ENCODE results near the gene SPATA31D1.

SPATA31D1 gene

GRCh38 chr9:81979196-81979595 lies 9.4 kb upstream of the SPATA31D1 start:
- Histone ChIP-seq H3K4me3 (ENCODE audit: insufficient read depth, low read length, poor library complexity, severe bottlenecking) (no peak overlapping the region), H3K9me2 (replicated peaks; ENCODE audit: insufficient read depth, low read length) (no peaks in the 10 kb centered on the region), H3K79me2 (ENCODE audit: insufficient read depth, low read length) (no peaks in the 10 kb centered on the region), H3K27me3 (ENCODE audit: low read length) (no peaks in the 10 kb centered on the region), H3K36me3 (ENCODE audit: low read length) (no peaks in the 10 kb centered on the region), H3K4me2 (ENCODE audit: low read depth, low read length, poor library complexity, severe bottlenecking) (no peak overlapping the region), H2AFZ (ENCODE audit: low read depth, low read length, severe bottlenecking) (no peak overlapping the region), H3K9ac (ENCODE audit: low read length) (no peak overlapping the region), H3K9me3 (ENCODE audit: insufficient read depth, low read length) (no peaks in the 10 kb centered on the region), H4K20me1 (ENCODE audit: low read depth, low read length) (no peaks in the 10 kb centered on the region), H3K27ac (ENCODE audit: low read depth, low read length) (no peak overlapping the region), H3F3A (ENCODE audit: insufficient read depth) (no peaks in the 10 kb centered on the region)
- TF ChIP-seq, protein P1, sequence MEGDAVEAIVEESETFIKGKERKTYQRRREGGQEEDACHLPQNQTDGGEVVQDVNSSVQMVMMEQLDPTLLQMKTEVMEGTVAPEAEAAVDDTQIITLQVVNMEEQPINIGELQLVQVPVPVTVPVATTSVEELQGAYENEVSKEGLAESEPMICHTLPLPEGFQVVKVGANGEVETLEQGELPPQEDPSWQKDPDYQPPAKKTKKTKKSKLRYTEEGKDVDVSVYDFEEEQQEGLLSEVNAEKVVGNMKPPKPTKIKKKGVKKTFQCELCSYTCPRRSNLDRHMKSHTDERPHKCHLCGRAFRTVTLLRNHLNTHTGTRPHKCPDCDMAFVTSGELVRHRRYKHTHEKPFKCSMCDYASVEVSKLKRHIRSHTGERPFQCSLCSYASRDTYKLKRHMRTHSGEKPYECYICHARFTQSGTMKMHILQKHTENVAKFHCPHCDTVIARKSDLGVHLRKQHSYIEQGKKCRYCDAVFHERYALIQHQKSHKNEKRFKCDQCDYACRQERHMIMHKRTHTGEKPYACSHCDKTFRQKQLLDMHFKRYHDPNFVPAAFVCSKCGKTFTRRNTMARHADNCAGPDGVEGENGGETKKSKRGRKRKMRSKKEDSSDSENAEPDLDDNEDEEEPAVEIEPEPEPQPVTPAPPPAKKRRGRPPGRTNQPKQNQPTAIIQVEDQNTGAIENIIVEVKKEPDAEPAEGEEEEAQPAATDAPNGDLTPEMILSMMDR (IDR thresholded peaks at IDR 0.05; ENCODE audit: insufficient read depth, low read length, poor library complexity, severe bottlenecking): no peak
- TF ChIP-seq EZH2phosphoT487 (conservative IDR thresholded peaks at IDR 0.05; ENCODE audit: low read length): no peak

GRCh38 chr9:81980568-81980967 lies 8.0 kb upstream of the SPATA31D1 start:
- Histone ChIP-seq H3K79me2 (ENCODE audit: insufficient read depth, low read length) (no peaks in the 10 kb centered on the region), H3K9me3 (ENCODE audit: insufficient read depth, low read length) (no peaks in the 10 kb centered on the region), H3K4me2 (ENCODE audit: low read depth, low read length, poor library complexity, severe bottlenecking) (no peak overlapping the region), H3K27me3 (ENCODE audit: low read length) (no peaks in the 10 kb centered on the region), H3K27ac (ENCODE audit: low read depth, low read length) (no peak overlapping the region), H3K9me2 (replicated peaks; ENCODE audit: insufficient read depth, low read length) (no peaks in the 10 kb centered on the region), H4K20me1 (ENCODE audit: low read depth, low read length) (no peaks in the 10 kb centered on the region), H3K4me3 (ENCODE audit: insufficient read depth, low read length, poor library complexity, severe bottlenecking) (no peak overlapping the region), H3F3A (ENCODE audit: insufficient read depth) (no peaks in the 10 kb centered on the region), H3K9ac (ENCODE audit: low read length) (no peak overlapping the region), H3K36me3 (ENCODE audit: low read length) (no peaks in the 10 kb centered on the region), H2AFZ (ENCODE audit: low read depth, low read length, severe bottlenecking) (no peak overlapping the region)
- TF ChIP-seq, protein P1 (IDR thresholded peaks at IDR 0.05; ENCODE audit: insufficient read depth, low read length, poor library complexity, severe bottlenecking): no peak
- TF ChIP-seq EZH2phosphoT487 (conservative IDR thresholded peaks at IDR 0.05; ENCODE audit: low read length): no peak

GRCh38 chr9:81981883-81982282 lies 6.7 kb upstream of the SPATA31D1 start:
- Histone ChIP-seq H3K9me2 (replicated peaks; ENCODE audit: insufficient read depth, low read length) (no peaks in the 10 kb centered on the region), H3K9me3 (ENCODE audit: insufficient read depth, low read length) (no peaks in the 10 kb centered on the region), H3K4me2 (ENCODE audit: low read depth, low read length, poor library complexity, severe bottlenecking) (no peak overlapping the region)

More at GRCh38 chr9:81981883-81982282, 6.7 kb upstream of the SPATA31D1 start:
- Histone ChIP-seq H3K4me3 (ENCODE audit: insufficient read depth, low read length, poor library complexity, severe bottlenecking) (no peak overlapping the region), H4K20me1 (ENCODE audit: low read depth, low read length) (no peaks in the 10 kb centered on the region), H3K36me3 (ENCODE audit: low read length) (no peaks in the 10 kb centered on the region), H2AFZ (ENCODE audit: low read depth, low read length, severe bottlenecking) (no peak overlapping the region), H3K79me2 (ENCODE audit: insufficient read depth, low read length) (no peaks in the 10 kb centered on the region), H3F3A (ENCODE audit: insufficient read depth) (no peaks in the 10 kb centered on the region), H3K27me3 (ENCODE audit: low read length) (no peaks in the 10 kb centered on the region), H3K27ac (ENCODE audit: low read depth, low read length) (no peak overlapping the region), H3K9ac (ENCODE audit: low read length) (no peak overlapping the region)
- TF ChIP-seq EZH2phosphoT487 (conservative IDR thresholded peaks at IDR 0.05; ENCODE audit: low read length): no peak
- TF ChIP-seq, protein P1 (IDR thresholded peaks at IDR 0.05; ENCODE audit: insufficient read depth, low read length, poor library complexity, severe bottlenecking): no peak
